SU-DHL-6 (cell line): ENCODE results near the gene CES4A.

Source experiments
- CTCF ChIP-seq: fragments of 200-600 bp; sonication (generic); IDR thresholded peaks from one replicate; pipeline ENCODE4 v1.5.1; 2017; ENCODE audit warnings: antibody characterized with exemption, mild to moderate bottlenecking, low read length, moderate library complexity; ENCODE audit not compliant: insufficient read depth, poor library complexity, severe bottlenecking
- EZH2phosphoT487 ChIP-seq: fragments of 200-600 bp; sonication (generic), shearing (Covaris generic); conservative IDR thresholded peaks from 2 replicates; pipeline ENCODE4 v1.6.1; 2018; ENCODE audit warnings: mild to moderate bottlenecking, antibody characterized with exemption, low read length, moderate library complexity, mixed read lengths

- no peak for TF ChIP-seq CTCF
- TF ChIP-seq EZH2phosphoT487: no peak
Observed at GRCh38 chr16:67029254-67030096, 41.1 kb downstream of the CES4A start.
